Inferior parietal cortex (tissue), 1 donor: ENCODE results near the gene NTN4.
"Not testable (repeated sequence)": the region's sequence is repeated elsewhere in the genome, so short reads cannot be mapped to it uniquely, and the experiment has no call there.

Source experiments
- DNase-seq: peaks from one replicate; pipeline ENCODE4 v3.0.0-alpha.2; 2016; ENCODE audit errors: extremely low spot score

NTN4 gene

GRCh38 chr12:95710386-95710785, 80.2 kb downstream of the NTN4 start:
- no peak for DNase-seq

DNA sequence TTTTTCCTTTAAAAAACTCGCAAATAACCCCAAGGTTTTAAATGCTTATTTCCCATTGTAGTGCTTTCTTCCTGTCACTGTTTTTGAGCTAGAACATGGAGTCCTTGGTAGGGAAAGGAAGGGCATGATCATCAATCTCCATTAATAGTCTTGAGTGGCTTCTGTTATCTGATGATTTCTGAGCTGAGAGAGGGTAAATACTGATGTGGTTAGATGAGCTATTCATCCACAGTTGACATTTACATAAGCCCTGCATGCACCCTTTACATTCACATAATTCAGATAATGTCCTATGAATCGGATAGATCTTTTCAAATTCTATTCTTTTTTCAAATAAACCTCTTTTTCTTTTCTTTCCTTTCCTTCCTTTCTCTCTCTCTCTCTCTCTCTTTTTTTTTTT, 81.4 kb downstream of the NTN4 start:
- no peak for DNase-seq

GRCh38 chr12:95705143-95705542, 85.4 kb downstream of the NTN4 start:
- DNase-seq, result no peak

DNA sequence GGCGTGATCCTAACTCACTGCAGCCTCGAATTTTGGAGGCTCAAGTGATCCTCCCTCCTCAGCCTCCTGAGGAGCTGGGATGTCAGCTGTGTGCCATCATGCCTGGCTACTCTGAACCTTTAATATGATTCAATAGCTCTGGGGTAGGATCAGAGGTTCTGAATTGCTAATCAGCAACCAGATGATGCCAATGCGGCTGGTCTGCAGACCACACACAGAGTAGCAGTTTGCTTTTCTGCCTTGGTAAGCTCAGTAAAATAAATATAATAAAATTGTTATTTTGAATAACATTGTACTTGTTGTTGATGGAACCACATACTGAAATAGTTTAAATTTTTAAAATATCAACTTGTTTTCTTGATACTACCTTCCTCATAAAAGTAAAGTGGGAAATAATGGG, 86.6 kb downstream of the NTN4 start:
- DNase-seq, result no peak

DNA sequence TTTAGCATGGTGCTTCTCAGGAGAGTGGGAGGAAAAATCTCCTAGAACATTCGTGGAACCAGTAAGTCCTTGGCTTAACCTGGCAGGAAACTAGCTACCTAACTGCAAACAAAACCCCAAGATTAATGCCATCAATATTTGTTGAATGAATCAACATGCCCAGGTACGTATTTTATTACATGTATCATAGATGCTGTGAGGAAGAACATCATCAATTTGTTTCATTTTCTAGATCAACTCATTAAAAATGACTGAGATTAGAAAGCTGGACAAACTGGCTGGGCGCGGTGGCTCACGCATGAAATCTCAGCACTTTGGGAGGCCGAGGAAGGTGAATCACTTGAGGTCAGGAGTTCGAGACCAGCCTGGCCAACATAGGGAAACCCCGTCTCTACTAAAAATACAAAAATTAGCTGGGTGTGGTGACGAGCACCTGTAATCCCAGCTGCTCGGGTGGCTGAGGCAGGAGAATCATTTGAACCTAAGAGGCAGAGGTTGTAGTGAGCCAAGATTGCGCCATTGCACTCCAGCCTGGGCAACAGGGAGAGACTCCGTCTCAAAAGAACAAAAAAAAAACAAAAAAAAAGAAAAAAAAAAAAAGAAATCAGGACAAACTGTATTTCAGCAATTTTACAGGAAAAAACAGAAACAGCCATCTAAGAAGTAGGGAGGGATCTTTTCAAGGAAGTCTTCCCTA, 88.7 kb downstream of the NTN4 start:
- DNase-seq, result no peak

DNA sequence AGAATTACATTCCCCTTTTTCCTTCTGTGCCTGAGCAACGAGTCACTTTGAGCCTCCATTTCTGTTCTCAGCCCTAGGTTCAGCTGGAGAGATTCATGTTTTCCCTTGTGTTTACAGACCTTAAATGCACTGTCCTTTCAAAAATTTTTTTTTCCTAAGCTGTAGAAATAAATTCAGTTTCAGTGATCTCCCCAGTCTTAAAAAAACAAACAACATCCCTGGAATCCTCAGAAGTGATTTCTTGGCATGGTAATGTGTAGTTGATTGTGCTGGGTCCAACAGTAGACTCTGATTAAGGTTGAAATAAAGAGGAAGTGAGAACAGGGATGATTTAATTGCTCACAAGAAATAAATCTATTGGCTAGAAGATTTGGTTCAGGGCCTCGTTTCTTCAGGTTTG, 89.3 kb downstream of the NTN4 start:
- DNase-seq, result no peak

DNA sequence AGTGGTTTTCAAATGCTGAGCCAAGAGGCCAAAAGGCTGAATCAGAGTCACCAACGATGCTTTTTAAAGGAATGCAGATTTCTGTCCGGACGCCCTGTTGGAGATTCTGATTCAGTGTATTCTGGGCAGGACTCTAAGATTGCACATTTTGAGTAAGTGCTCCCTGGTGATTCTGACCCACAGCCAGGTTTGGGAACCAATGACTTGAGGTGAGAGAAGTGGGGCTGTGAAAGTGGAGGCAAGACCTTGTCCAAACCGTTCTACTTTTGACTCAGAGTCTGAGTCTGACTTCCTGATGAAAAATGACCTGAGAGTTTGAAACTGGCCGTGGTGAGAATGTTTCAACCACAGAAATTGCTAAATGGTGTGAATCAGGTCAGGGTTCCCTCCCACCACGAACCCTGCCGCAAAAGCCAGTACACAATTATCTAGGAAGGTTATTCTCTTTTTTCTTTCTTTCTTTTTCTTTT, 90.2 kb downstream of the NTN4 start:
- DNase-seq, result no peak

- no peak for DNase-seq
Measured at GRCh38 chr12:95699579-95699978, 91.0 kb downstream of the NTN4 start.

- DNase-seq, result no peak
Measured at GRCh38 chr12:95694136-95694535, 96.4 kb downstream of the NTN4 start.

- DNase-seq, result no peak
Measured at GRCh38 chr12:95693689-95694088, 96.9 kb downstream of the NTN4 start.

DNA sequence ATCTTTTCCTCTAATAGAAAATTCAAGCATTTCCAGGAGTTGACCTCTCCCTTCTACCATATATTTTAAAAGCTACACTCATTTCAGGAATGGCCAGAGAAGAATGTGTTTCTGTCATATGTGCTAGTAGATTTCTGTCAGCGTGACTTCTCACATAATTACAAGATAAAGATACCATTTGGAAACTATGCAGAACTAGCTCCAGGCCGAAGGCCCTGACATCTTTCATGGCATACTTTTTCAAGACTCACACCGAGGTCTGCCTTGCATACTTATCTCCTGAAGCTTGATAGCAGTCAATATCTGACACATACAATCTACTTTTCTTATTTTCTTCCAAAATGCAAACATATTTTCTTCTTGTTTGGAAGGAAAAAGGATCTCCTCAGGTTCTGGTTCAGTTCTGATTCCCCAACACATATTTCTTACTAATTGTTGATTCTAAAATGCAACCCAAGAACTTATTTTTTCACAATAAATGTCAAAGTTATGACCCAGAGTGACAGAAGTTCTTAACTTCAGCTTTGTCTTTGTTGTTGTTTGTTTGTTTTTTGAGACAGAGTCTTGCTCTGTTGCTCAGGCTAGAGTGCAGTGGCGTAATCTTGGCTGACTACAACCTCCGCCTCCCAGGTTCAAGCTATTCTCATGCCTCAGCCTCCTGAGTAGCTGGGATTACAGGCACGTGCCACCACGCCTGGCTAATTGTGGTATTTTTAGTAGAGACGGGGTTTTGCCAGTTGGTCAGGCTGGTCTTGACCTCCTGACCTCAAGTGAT, 99.5 kb downstream of the NTN4 start:
- DNase-seq, result no peak

GRCh38 chr12:95687937-95688336, 102.6 kb downstream of the NTN4 start:
- no peak for DNase-seq

DNA sequence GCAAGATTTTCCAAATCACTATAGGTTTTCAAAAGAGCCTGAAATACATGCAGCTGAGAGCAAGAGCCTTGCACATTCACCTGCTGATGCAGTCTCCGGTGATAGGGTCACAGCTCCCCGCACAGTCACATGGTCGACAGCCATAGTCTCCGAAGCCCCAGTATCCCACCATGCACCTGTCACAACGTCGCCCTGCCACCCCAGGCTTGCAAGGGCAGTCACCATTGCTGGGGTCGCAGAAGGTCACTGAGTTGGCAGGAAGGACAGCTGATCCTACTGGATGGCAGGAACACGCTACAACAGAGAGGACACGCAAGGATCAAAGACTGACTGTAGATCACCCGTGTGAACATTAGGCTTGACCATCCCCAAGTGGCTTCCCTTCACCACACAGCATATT, 107.1 kb downstream of the NTN4 start:
- DNase-seq, result no peak

- no peak for DNase-seq
Measured at GRCh38 chr12:95681210-95681765, 109.3 kb downstream of the NTN4 start.

GRCh38 chr12:95678684-95679083, 111.9 kb downstream of the NTN4 start:
- no peak for DNase-seq

GRCh38 chr12:95677782-95678181, 112.8 kb downstream of the NTN4 start:
- DNase-seq, result not testable (repeated sequence)

DNA sequence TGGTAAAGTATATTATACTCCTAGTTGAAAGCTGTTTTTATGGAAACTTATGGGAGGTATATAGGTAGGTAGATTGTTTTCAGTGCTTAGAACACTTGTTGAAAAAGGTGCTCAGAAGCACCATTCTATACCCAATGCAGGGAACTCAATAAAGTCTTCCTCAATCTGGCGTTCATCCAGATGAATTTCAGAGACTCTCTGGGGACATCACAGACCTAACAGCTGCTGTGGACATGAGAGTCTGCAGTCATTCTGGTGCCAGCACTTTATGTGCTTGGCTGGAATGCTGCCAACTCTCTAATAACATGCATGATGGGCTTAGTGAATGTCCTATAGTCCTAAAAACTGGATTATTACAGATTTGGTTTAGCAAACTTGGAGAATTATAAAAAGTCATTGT, 115.9 kb downstream of the NTN4 start:
- no peak for DNase-seq

- DNase-seq, result no peak
Measured at GRCh38 chr12:95674163-95674562, 116.4 kb downstream of the NTN4 start.

DNA sequence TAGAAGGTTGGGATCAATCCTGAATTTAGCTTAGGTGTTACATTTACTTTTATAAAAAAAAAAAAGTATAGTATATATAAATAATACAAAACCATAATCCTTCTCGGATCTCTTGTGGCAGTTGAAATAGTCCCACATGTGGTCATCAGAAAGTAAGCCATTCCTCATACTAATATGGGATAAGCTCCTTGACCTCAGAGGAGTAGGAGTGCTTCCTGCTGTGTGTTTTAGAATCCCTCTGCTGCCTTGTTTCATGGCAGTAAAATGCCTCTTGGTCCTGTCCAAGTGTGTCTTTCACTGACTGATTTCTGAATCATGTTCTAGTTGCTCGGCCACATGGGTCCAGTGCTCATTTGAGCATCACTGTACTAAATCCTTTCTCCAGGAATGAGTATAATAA, 117.0 kb downstream of the NTN4 start:
- no peak for DNase-seq

- DNase-seq, result no peak
Measured at GRCh38 chr12:95672166-95672565, 118.4 kb downstream of the NTN4 start.

GRCh38 chr12:95671265-95671664, 119.3 kb downstream of the NTN4 start:
- no peak for DNase-seq

DNA sequence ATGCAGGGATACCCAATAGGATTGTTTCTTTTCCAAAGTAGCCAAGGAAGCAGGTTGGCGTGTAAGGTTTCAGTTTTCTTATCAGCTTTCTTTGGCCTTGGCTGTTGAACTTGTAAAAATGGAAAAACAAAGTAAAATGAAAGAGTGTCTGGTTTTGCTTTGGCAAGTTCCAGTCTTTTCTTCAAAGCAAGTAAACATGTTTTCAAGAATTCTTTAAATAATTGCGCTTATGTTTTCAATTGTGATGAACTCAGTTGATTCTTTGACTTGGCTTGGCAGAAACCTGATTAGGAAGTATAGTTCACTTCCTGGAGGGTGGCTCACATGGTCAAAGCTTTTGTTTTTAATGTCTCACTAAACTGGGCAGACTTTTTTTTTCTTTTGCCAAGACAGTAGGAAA, 127.0 kb downstream of the NTN4 start:
- DNase-seq, result no peak

DNA sequence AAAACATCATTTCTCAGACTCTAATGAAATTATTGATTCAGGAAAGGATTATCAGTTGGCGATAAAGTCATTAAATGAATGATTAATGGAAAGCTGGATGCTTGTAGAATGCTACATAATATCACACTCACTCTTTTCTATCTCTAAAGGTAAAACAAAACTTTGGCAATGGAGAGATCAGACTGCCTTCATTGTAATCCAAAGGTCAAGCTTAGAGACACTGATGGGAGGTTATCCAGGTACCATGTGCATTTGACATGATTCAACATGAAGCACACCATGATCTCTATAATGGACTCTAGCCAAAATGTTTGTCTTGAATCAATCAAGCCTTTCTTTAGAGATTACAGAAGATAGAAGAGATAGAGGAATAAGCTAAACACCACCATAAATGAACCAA, 129.2 kb downstream of the NTN4 start:
- no peak for DNase-seq
